Measurements from ENCODE around the gene NPY4R2.
"Not testable (repeated sequence)": the region's sequence is repeated elsewhere in the genome, so short reads cannot be mapped to it uniquely, and the experiment has no call there.

The NPY4R2 gene, protein sequence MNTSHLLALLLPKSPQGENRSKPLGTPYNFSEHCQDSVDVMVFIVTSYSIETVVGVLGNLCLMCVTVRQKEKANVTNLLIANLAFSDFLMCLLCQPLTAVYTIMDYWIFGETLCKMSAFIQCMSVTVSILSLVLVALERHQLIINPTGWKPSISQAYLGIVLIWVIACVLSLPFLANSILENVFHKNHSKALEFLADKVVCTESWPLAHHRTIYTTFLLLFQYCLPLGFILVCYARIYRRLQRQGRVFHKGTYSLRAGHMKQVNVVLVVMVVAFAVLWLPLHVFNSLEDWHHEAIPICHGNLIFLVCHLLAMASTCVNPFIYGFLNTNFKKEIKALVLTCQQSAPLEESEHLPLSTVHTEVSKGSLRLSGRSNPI

DNA sequence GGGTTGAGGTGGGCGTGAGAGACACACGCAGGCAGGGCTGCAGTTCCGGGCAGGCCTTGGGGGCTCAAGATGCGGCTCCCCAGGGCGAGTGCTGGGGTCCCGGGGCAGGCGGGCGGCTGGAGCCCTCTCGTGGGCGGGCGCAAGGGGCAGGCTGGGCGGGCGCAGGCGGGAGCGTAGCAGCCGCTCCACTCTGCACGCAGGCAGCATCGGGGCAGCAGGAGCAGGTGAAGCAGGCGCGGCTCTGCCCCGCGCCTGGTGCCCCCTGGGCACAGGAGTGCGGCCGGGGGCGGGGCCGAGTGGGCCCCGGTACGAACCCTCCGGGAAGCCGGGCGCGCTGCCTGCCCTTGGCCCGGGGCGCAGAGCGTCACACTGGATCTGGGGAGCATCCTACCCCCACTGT lies at the start of gene NPY4R2:
Gene NPY4R2, plus strand, starts transcription at position 188 of the 400 bp plus-strand sequence. CDS start 3,326 bp downstream, outside the sequence.
- DNase-seq: not testable (repeated sequence)

DNA sequence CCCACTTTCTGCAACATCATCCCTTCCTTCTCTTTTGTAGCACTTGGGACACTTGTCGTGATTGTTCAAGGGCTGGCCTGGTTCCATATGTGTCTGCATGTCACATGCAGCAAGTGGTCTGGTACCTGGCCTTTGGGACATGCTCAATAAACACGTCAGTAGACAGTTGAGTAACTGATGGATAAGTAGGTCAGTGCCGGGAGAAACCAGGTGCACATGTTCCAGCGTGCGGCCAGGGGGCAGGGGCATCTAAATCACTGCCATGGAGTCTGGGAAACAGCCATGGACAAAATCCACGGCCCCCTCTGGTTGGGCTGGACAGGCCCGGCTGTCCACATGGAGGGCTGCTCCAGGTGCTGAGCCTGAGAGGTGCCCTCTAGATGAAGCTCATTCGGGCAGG lies 47.6 kb upstream of the NPY4R2 start:
- DNase-seq: not testable (repeated sequence)

DNA sequence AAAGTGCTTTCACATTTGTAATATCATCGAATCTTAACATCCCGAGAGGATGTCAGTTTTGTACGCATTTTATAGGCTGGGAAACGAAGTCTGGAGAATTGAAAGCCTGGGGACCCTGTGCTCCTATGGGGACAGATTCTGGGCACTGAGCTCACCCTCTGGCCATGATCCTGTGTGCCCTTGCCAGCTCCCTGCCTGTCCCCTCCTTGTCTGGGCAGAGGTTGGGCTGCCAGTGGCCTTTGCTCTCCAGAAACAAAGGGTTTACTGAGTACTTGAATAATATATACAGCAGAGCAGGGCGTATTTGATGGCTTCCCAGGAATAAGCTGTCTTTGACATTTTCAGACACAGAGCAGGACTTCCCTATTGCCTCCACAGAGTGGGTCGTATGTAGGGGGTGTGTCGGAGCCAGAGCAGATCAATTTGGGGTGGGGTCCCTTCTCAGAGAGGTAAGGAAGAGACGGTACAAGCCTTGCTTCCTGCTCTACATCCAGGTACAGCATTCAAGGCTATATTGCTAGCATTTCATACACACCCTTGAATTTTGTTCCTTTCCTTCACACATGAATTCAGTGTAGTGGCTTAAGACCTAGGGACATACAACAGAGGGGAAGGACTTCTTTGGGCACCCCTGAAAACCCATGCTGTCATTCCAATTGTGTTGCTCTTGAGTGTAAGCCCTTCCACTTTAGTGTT lies 46.8 kb upstream of the NPY4R2 start:
- DNase-seq: not testable (repeated sequence)

DNA sequence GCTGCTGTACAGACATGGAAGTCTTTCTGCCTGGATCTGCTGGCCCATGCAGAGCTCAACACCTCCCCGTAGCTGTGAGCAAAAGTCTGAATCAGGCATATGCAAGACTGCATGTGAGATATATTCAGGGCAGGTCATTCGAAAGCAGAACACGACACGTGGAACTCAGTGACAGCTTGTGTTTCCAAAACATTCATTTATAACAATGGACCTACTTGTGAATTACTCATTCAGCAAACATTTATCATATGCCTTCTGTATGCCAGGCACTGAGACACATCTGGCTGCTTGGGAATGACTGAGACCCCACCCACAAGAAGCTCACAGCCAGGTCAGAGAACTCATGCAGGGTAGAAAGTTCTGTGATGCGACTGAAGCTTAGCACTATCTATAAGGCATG lies 46.2 kb upstream of the NPY4R2 start:
- not testable (repeated sequence) for DNase-seq

DNA sequence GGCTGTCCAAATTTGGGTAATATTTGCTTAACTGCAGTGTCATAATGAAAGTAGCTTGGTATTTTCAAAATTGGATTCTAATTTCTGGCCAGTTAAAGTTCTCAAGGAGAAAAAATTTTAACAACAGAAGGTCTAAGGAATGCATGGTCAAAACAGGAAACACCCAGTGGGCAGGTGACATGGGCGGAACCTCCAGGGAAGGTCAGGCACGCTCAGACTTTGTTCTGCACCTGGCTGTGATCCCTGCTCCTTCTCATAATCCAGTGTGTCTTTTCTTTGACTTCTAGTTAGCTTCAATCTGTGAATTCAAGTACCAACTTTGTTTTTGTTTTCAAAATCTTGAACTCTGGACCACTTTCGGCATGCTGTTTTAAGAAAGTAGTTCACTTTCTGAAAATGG lies 34.2 kb upstream of the NPY4R2 start:
- DNase-seq: not testable (repeated sequence)

DNA sequence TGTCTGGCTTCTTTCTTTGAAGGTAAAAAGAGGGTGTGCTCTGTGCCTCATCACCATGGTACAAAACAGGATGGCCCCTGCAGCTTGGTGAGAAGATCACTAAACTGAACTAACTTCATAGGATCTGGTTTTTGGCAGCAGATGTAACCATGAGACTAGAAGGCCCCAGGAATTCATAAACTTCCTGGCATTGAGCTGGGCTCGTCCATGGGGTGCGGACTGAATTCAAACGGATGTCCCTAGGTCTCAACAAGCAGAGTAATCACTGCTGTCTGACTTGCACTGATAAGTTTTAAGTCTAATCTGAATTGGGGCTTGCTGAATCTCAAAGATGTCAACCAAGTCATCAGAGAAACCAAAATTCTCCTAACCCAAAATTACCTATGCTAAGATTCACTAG lies 33.5 kb upstream of the NPY4R2 start:
- not testable (repeated sequence) for DNase-seq

DNA sequence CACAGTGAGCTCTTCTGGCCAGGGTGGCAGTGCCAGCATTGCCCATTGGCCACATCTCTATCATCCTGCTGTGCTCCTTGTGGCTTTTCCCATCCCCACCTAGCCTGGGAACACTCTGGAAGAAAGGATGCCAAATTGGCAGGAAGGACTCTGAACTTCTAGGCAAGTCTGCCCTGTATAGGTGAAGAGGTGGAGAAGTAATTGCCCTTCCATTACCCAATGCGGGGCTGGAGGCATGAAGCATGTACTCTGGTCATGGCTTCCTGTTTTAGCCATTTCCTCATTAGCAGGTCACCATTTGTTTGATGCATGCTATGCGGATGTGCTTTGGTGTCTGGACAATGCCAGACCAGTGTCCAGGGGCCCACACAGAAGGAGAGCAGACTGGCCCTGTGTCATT lies 32.1 kb upstream of the NPY4R2 start:
- DNase-seq: not testable (repeated sequence)

DNA sequence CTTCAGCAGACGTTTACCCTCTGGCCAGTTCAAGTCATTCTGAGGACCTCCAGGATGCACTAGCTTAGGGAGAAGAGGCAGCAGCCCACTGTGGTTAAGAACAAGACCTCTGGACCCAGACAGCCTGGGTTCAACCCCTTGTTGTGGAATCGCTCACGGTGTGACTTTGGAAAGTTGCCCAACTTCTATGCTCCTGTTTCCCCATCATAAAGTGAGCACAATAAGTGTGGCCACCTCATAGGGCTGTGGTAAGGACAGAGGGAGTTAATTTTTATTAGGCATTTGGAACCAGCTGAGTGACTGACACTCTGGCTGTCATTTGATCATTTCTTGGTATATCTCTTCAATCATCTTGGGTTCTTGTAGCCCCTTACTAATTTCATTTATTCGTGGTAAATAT lies 31.6 kb upstream of the NPY4R2 start:
- not testable (repeated sequence) for DNase-seq

DNA sequence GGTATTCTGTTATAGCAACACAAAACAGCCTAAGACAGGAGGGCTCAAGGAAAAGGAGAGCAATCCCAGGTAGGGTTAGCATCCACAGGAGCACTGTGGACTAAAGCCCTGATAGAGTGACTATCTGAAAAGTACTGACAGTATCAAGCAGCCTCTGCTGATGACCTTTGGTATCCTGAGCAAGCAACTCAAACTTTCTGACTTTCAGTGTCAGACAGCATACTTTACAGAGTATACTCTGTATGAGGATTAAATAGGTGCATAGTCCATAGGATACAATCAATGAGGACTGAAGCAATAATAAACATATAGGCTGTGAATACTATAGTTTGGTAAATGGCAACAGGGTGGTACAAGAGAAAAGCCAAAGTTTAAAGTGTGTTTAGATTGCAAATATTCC lies 27.7 kb upstream of the NPY4R2 start:
- DNase-seq: not testable (repeated sequence)

DNA sequence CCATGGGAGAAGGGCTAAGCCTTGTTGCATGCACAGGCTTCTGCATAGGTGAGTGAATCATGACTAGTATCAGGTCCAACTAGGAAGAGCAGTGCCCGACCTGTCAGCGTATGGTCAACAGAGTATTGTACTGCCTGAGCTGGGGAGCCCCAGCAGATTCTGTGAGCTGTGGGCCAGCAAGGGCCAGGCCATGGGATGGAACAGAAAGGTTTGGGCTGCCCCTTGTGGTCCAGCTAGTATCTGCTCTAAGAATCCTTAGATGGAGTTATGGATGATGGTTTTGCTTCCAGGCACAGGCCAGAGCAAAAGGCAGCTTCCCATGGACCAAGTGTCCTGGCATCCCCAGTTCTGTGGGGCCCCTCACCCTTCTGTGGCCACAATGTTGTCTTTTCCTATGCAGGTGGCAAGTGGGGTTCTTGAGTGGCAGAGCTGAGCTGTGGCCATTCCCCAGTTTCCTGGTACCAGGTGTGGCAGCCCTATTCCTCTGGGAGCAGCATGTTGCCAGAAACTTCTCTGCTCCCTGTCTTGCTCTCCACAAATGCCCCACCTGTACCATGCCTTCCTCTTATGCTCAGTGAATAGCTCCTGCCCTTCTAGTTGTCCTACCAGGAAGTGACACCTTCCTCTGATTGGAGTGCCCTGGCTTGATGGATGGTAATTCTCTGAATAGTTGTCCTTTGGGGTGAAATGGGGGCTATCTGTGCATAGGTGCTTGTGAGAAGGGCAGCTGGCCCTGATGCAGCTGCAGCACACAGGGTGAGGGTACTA lies 25.8 kb upstream of the NPY4R2 start:
- DNase-seq: not testable (repeated sequence)

DNA sequence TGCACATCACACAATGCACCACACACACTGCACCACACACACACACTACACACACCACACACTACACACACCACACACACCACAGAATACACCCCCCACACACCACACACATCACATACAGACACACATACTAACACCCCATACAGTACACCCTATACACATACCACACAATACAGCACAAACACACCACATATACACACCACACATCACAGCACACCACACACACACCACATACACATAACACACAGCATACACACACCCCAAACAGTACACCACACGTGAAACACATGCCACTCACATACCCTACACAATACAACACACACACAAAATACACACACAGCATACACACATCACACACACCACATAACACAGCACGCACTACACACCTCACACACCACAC lies 23.9 kb upstream of the NPY4R2 start:
- not testable (repeated sequence) for DNase-seq

DNA sequence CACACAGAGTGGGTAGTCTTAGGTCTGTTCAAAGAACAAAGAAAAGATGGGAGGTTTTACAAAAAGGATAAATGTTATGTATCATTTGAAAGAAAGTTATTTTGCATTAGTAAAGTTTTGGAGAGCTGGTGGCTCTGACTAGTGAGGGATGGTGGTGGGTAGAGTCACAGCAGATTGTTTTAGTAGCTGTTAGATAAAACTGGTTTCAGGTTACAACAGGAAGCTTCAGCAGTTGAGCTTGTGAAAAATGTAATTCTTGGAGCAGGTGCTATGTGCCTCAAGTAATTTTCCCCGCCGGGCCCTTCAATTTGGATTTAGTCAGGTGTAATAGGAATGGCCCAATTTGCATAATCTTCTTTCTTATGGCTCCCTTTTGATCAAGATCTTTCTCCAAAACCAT lies 20.6 kb upstream of the NPY4R2 start:
- not testable (repeated sequence) for DNase-seq

DNA sequence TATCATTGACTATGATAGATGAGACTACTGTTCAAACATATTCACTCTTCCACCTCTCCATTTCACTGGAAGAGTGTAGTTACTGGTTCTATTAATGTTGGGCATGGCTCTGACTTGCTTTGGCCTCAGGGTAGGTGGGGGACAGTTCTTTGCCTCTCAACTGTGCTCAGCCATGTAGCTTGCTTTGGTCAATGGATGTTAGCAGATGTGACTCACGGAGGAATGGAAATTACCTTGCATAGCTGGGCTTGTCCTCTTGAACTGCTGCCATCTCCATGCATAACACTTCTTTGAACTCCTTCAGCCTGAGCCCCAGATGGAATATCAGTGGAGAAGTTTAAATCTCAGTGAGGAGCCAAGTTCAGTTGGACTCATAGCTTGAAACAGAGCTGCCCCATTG lies 9.1 kb upstream of the NPY4R2 start:
- DNase-seq: not testable (repeated sequence)

DNA sequence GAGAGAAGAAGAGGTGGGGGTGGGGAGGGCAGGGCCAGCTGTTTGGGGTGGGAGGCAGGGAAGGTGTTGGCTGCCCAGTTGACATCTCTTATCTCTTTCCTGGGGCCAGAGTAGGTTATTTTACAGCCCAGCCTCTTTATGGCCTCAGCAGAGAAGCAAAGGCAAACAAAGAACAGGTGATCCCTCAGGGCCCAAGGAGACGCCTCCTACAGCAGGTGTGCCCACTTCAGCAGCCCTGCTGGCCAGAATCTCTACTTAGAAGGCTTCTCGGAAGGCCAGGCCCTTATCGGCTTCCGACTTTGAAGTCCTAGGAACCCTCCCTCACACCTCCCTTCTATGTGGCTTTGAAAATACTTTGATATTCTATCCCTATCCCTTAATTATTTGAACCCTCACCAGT lies 8.0 kb upstream of the NPY4R2 start:
- not testable (repeated sequence) for DNase-seq

DNA sequence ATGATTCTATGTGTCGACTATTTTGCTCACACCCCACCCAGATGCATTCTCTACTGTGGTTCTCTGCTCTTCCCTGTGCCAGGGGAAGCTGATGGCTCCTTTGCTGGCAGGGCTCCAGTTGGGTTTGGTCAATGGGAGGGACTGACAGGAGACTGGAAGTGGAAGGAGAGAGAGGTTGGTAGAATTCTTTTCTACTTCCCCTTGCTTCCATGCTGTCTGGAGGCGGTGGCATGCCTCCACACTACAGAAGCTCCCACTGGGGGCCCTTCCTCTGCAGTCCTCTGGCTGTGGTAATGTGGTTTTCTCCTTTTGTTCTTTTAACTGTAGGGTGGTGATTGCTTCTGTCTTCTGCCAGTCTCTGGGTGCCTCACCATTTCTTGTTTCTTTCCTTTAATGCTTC lies 4.4 kb upstream of the NPY4R2 start:
- not testable (repeated sequence) for DNase-seq

DNA sequence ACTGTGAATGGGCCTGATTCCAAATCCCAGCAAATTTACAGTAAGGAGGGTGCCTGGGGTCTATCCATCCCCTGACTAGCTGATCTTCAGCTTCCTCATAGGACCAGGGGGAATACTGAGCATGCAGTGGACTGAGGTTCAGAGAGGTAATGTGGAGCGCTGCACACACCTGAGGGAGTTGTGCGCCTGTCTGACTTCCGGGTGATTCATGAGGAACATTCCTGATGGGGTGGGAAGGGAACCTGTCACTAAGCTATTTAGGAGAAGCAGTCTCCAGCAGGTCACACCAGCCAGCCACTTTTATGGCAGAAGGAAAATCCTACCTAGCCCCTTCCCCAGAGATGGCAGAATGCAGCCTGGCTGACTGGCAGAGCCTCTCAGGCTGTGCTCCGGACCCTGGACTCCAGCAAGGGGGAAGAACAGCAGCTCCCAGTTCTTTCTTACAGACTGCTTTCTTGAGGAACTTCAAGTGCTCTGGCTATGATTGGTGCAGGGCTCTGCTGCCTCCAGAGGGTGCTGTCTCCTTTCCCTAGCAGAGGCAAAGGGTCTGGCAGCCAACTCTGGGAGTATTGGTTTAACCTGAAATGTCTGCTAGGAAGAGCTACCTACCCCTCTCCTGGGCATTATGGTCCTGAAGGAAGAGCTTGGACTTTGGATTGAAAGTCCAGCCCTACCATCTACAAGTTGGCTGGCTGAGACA lies 2.5 kb upstream of the NPY4R2 start:
- DNase-seq: not testable (repeated sequence)

DNA sequence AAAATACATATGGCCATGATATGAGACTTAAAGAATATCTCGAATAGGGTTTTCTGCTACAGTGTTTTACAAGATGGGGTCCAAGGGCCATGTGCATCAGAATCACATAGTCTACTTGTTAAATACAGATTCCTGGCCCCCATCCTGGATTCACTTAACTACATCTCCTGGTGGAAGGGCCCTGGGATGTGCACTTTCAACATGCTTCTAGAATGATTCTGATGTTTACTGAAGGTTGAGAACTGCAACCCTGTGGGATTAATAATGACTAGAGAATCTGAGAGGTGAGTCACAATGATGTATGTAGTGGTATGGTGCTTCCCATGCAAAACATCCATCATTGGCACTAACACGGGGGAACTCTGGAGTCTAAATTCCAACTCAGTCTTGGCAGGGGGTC lies 2.1 kb downstream of the NPY4R2 start:
- DNase-seq: not testable (repeated sequence)

DNA sequence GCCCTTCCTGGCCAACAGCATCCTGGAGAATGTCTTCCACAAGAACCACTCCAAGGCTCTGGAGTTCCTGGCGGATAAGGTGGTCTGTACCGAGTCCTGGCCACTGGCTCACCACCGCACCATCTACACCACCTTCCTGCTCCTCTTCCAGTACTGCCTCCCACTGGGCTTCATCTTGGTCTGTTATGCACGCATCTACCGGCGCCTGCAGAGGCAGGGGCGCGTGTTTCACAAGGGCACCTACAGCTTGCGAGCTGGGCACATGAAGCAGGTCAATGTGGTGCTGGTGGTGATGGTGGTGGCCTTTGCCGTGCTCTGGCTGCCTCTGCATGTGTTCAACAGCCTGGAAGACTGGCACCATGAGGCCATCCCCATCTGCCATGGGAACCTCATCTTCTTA lies 4.0 kb downstream of the NPY4R2 start:
- not testable (repeated sequence) for DNase-seq

DNA sequence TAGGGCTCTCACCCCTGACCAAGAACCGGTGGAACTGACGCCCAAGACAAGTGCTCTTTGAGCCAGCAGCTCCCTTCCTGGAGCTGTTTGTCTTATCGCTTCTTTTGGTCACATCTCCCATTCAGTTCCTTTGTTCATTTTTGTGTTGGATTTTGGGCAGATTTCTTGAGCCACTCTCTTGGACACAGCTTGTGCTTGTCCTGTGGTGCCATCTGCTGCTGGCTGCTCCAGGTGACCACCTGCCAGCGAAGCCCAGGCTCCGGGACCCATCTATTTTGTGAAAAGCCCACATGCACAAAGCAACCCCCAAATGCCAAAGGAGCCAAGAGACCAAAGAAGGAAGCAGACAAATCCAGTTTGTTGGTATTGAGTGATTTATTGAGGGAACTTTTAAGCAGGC lies 6.2 kb downstream of the NPY4R2 start:
- not testable (repeated sequence) for DNase-seq

DNA sequence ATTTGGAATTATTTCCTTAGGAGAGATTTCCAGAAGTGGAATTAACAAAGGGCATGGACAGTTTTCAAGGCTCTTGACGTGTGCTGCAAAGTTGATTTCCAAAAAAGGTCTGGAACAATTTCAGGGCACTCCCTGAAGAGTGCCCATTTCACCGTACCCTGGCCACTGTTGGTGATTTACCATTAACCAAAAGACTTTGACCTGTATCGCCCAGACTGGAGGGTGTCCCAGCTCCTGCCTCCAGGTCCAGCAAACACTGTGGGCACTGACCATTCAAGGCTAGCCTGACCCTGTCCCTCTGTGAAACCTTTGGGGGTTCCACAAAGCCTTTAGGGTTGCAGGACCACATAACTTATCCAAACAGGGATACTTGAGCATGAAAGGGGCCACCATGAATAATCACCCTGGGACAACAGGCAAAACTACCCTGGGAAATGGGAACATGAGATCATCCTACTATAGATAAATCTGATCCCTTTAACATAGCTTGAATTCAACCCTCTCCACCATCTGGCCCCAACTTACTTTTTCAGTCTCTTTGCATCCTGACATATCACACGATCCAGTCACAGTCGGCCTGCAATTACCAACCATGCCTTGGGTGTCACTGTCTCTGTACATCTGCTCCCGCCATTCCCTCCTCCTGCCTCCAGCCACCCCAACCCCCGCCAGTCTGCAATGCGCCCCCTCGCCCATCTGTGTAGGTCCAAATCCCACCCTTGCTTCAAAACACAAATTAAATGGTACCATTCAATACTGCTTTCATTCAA lies 8.9 kb downstream of the NPY4R2 start:
- DNase-seq: not testable (repeated sequence)

DNA sequence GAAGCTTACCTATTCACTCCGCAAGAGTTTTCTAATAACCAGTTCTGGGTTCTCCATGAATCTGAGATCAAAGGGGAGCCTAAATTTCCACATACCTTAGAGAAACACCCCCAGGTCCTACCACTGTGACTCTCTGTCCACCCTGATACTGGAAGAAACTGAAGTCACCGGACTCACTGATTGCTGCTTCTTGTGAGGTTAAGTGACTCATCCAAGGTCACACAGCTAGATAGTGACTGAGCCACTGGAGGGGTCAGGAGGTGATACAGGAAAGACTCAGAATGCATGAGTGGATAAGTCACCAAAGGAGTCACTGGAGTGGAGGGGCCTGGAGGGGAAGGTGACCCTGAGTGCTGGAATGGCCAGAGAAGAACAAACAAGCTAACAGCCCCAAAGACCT lies 9.8 kb downstream of the NPY4R2 start:
- not testable (repeated sequence) for DNase-seq

DNA sequence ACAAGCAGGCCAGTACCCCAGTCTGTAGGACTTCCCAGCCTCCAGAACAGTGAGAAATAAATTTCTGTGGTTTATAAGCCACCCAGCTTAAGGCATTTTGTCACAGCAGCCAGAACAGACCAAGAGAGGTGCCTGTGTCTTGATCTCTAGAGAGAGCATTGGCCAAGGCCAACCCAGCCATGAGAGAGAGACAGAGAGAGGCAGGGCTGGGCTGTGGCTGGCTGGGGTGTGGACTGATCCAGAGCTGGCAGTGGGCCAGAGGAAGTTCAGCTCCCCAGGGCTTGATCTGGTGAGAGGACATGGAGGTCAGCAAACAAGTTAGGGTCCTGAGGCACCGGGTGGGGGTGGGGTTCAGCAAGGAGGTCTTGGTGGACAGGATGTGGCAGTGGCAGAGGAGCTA lies 14.4 kb downstream of the NPY4R2 start:
- DNase-seq: not testable (repeated sequence)

Data from NCI-H1048 (cell line).